DND-41 (cell line): ENCODE data around the gene TRIM2.

Source experiments
- EZH2 ChIP-seq: IDR thresholded peaks from 3 replicates; pipeline ENCODE4 v1.6.1; 2012; ENCODE audit warnings: borderline replicate concordance, low read depth, mild to moderate bottlenecking, moderate library complexity, low read length, inconsistent platforms; ENCODE audit not compliant: severe bottlenecking
- TF ChIP-seq, protein P1 (sequence below): IDR thresholded peaks from 2 replicates; pipeline ENCODE4 v1.5.1; 2012; ENCODE audit warnings: borderline replicate concordance, low read length, moderate library complexity, mild to moderate bottlenecking; ENCODE audit not compliant: poor library complexity, severe bottlenecking; ENCODE audit errors: extremely low read depth

- TF ChIP-seq EZH2, result no peak
- TF ChIP-seq, protein P1, sequence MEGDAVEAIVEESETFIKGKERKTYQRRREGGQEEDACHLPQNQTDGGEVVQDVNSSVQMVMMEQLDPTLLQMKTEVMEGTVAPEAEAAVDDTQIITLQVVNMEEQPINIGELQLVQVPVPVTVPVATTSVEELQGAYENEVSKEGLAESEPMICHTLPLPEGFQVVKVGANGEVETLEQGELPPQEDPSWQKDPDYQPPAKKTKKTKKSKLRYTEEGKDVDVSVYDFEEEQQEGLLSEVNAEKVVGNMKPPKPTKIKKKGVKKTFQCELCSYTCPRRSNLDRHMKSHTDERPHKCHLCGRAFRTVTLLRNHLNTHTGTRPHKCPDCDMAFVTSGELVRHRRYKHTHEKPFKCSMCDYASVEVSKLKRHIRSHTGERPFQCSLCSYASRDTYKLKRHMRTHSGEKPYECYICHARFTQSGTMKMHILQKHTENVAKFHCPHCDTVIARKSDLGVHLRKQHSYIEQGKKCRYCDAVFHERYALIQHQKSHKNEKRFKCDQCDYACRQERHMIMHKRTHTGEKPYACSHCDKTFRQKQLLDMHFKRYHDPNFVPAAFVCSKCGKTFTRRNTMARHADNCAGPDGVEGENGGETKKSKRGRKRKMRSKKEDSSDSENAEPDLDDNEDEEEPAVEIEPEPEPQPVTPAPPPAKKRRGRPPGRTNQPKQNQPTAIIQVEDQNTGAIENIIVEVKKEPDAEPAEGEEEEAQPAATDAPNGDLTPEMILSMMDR, result no peak
Measured at GRCh38 chr4:153245775-153246174, 41.5 kb downstream of the TRIM2 start.
